ENCODE measurements around the gene SIAH2.

DNA sequence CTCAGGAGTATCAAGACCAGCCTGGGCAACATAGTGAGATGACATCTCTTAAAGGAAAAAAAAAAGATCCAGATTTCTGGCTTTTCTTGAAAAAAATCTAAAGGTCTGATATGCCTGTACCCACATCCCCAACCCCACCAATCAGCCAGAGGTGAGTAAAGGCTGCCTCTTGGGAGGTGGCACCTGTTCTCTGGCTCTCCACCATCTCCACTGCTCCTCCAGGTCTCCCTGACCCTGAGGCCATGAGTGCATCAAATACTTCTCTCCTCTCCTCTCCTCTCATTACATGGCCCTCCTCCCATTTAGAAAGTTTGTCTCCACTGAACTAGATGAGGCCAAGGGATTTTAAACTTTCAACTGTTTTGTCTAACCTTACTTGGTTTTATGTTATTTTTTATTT lies 5.2 kb downstream of the SIAH2 start:
- TF ChIP-seq, protein P1, sequence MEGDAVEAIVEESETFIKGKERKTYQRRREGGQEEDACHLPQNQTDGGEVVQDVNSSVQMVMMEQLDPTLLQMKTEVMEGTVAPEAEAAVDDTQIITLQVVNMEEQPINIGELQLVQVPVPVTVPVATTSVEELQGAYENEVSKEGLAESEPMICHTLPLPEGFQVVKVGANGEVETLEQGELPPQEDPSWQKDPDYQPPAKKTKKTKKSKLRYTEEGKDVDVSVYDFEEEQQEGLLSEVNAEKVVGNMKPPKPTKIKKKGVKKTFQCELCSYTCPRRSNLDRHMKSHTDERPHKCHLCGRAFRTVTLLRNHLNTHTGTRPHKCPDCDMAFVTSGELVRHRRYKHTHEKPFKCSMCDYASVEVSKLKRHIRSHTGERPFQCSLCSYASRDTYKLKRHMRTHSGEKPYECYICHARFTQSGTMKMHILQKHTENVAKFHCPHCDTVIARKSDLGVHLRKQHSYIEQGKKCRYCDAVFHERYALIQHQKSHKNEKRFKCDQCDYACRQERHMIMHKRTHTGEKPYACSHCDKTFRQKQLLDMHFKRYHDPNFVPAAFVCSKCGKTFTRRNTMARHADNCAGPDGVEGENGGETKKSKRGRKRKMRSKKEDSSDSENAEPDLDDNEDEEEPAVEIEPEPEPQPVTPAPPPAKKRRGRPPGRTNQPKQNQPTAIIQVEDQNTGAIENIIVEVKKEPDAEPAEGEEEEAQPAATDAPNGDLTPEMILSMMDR (IDR thresholded peaks at IDR 0.05), result no peak
- TF ChIP-seq POLR2AphosphoS5 (IDR thresholded peaks at IDR 0.05) (no peak), EP300 (IDR thresholded peaks at IDR 0.05) (no peak)
